Measurements from ENCODE around the gene HOXD9.

GRCh38 chr2:176151442-176152287, 29.1 kb downstream of the HOXD9 start, which contains the start of gene HOXD4:
- TF ChIP-seq, protein P1, sequence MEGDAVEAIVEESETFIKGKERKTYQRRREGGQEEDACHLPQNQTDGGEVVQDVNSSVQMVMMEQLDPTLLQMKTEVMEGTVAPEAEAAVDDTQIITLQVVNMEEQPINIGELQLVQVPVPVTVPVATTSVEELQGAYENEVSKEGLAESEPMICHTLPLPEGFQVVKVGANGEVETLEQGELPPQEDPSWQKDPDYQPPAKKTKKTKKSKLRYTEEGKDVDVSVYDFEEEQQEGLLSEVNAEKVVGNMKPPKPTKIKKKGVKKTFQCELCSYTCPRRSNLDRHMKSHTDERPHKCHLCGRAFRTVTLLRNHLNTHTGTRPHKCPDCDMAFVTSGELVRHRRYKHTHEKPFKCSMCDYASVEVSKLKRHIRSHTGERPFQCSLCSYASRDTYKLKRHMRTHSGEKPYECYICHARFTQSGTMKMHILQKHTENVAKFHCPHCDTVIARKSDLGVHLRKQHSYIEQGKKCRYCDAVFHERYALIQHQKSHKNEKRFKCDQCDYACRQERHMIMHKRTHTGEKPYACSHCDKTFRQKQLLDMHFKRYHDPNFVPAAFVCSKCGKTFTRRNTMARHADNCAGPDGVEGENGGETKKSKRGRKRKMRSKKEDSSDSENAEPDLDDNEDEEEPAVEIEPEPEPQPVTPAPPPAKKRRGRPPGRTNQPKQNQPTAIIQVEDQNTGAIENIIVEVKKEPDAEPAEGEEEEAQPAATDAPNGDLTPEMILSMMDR (IDR thresholded peaks at IDR 0.05; ENCODE audit: low read depth, low read length): no peak
- TF ChIP-seq POLR2A (IDR thresholded peaks at IDR 0.05; ENCODE audit: extremely low read depth, insufficient read length) (no peak), MYC (IDR thresholded peaks at IDR 0.05; ENCODE audit: low read depth, low read length) (no peak), MAX (IDR thresholded peaks at IDR 0.05; ENCODE audit: low read depth, low read length) (no peak)
